Measurements from ENCODE around the gene PARP12.

Gene PARP12

GRCh38 chr7:140059273-140060242 is 3.2 kb downstream of the PARP12 start:
- DNase-seq (ENCODE audit: low read depth in 2 of 2): peak; percentile 30 to 38

GRCh38 chr7:140058517-140058916 is 4.2 kb downstream of the PARP12 start:
- no peak for DNase-seq (ENCODE audit: low read depth in 2 of 2)

GRCh38 chr7:140057143-140057535 is 5.6 kb downstream of the PARP12 start:
- no peak for DNase-seq (ENCODE audit: low read depth in 2 of 2)

GRCh38 chr7:140056431-140057142 is 6.2 kb downstream of the PARP12 start:
- DNase-seq (ENCODE audit: low read depth in 2 of 2): no peak

- no peak for DNase-seq (ENCODE audit: low read depth in 2 of 2)
Observed at GRCh38 chr7:140055833-140056232, 6.9 kb downstream of the PARP12 start.

GRCh38 chr7:140054751-140055150 is 8.0 kb downstream of the PARP12 start:
- no peak for DNase-seq (ENCODE audit: low read depth in 2 of 2)

GRCh38 chr7:140053812-140054539 is 8.8 kb downstream of the PARP12 start:
- no peak for DNase-seq (ENCODE audit: low read depth in 2 of 2)

GRCh38 chr7:140051820-140052219 is 10.9 kb downstream of the PARP12 start:
- DNase-seq (ENCODE audit: low read depth in 2 of 2): no peak

- DNase-seq (ENCODE audit: low read depth in 2 of 2): no peak
Observed at GRCh38 chr7:140050100-140050499, 12.7 kb downstream of the PARP12 start.

GRCh38 chr7:140049339-140050024 is 13.3 kb downstream of the PARP12 start:
- DNase-seq (ENCODE audit: low read depth in 2 of 2): no peak

- DNase-seq (ENCODE audit: low read depth in 2 of 2): no peak
Observed at GRCh38 chr7:140048989-140049338, 13.8 kb downstream of the PARP12 start.

- no peak for DNase-seq (ENCODE audit: low read depth in 2 of 2)
Observed at GRCh38 chr7:140048138-140048537, 14.6 kb downstream of the PARP12 start.

- no peak for DNase-seq (ENCODE audit: low read depth in 2 of 2)
Observed at GRCh38 chr7:140047197-140047596, 15.6 kb downstream of the PARP12 start.

GRCh38 chr7:140045697-140046096 is 17.1 kb downstream of the PARP12 start:
- no peak for DNase-seq (ENCODE audit: low read depth in 2 of 2)

GRCh38 chr7:140044251-140044650 is 18.5 kb downstream of the PARP12 start:
- no peak for DNase-seq (ENCODE audit: low read depth in 2 of 2)

- no peak for DNase-seq (ENCODE audit: low read depth in 2 of 2)
Observed at GRCh38 chr7:140042386-140042670, 20.4 kb downstream of the PARP12 start.

GRCh38 chr7:140041659-140042385 is 20.9 kb downstream of the PARP12 start:
- no peak for DNase-seq (ENCODE audit: low read depth in 2 of 2)

GRCh38 chr7:140039896-140040295 is 22.9 kb downstream of the PARP12 start:
- DNase-seq (ENCODE audit: low read depth in 2 of 2): no peak

GRCh38 chr7:140039066-140039465 is 23.7 kb downstream of the PARP12 start:
- no peak for DNase-seq (ENCODE audit: low read depth in 2 of 2)

GRCh38 chr7:140036224-140036962 is 26.4 kb downstream of the PARP12 start:
- DNase-seq (ENCODE audit: low read depth in 2 of 2): no peak
